HG03571 (cell line): ENCODE results near the gene PACSIN1.

ENCODE experiments used
- ATAC-seq: cut with Tn5 transposase; IDR thresholded peaks from one replicate; pipeline ENCODE4 v1.9.1; 2021; ENCODE audit not compliant: unreplicated experiment

PACSIN1 gene

GRCh38 chr6:34514112-34514511 is 48.2 kb downstream of the PACSIN1 start:
- no peak for ATAC-seq

GRCh38 chr6:34514593-34515472 is 49.0 kb downstream of the PACSIN1 start:
- ATAC-seq, result no peak

DNA sequence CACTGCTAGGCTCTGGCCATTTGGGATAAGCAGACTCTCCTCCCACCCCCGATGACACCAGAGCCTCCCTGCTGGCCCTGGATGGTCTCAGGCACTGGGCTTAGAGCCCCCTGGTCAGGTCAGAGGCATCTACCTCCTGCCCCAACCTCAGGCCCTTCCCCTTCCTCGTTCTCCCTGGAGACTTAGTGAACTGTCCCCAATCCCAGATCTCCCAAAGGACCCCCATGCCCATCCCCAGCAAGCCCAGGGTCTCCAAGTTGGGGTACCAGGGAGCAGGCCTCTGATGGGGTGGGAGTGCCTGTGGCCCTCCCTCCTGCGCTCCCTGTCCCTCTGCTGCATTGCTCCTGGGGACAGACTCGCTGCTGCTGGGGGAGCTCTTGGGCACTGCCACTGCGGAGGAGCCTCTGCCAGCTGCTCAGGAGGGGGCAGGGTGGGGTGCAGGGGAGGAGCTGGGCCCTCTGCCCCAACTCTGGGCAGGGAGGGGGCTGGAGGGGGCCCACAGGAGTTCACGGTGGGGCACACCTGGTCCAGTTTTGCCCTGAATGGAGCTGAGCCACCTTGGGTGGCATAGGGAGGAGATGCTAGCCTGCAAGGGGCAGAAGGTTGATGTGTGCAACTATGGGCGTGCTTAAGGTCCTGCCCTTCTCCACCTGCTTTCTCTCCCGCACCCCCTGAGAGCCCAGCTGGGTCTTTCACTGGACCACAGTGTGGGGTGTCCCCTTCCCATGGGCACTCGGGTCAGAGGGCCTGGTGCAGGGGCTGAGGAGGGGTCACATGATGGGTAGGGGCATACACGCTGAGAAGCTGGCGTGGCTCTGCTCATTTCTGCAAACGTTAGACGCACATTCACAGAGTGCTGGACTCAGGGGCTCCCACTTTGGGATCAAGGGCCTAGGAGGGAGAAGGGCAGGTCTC is 49.9 kb downstream of the PACSIN1 start:
- ATAC-seq, result no peak

- no peak for ATAC-seq
Measured at GRCh38 chr6:34516391-34517324, 50.8 kb downstream of the PACSIN1 start.

- no peak for ATAC-seq
Measured at GRCh38 chr6:34517461-34517881, 51.6 kb downstream of the PACSIN1 start.

- ATAC-seq, result no peak
Measured at GRCh38 chr6:34517966-34518365, 52.1 kb downstream of the PACSIN1 start.

DNA sequence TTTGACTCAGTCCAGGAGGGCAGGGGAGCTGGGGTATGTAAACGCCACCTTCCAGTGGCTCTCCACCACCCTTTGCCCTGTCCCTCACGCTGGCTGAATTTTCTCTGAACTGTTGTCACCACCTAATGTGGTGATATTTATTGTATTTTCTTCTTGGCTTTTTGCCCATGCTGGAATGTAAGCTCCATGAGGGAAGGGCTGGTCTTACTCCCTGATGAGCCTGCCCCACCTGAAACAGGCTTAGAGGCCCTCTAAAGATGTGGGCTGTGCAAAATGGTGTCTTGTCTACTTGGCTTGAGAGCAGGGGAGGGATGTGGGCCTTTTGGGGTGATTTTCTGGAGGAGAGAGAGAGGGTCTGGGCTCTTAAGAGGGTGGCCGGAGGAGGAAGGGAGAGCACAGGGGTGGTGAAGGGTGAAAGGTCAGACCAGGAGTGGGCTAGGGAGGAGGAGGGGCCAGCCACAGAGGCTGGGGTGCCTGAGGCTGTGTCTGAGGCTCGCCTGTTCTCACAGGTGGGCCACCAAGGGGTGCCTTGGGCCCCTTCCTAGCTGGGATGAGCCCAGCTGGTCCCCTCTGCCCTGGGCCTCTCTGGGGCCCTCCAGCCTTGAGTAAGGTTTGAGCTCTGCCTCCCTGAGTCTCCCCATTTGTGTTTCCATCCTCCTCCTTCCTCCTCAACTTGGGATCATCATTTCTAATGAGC is 52.9 kb downstream of the PACSIN1 start:
- ATAC-seq, result no peak

DNA sequence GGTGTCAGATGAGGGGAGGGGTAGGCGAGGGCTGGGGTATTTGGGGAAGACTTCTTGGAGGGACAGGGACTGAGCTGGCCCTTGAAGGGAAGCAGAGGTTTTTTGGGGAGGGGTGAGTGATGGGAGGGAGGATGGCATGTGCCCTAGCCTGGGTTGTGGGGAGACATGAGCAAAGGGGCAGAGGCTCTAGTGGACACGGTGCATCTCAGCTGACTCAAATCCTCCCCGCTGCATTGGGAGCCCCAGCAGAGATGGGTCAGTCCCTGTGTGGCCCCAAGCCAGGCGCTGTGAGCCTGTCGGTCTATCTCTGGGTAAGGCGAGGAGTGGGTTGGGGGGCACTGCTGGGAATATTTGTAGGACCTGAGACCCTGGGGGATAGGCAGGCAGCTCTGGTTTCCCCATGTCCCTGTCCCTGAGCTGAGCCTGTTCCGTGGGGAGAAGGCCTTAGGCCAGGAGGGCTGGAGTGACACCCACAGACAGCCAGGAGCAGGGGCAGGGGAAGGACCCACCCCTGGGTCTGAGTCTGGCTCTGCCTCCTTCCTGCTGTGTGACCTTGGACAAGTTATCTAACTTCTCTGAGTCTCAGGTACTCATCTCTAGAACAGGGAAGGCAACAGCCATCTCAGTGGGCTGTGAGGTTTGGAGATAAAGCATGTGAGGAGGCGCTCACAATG is 54.2 kb downstream of the PACSIN1 start:
- ATAC-seq, result no peak

GRCh38 chr6:34520645-34521462 is 55.0 kb downstream of the PACSIN1 start:
- ATAC-seq, result no peak

GRCh38 chr6:34521463-34522285 is 55.8 kb downstream of the PACSIN1 start:
- ATAC-seq, result no peak

GRCh38 chr6:34522761-34523160 is 56.9 kb downstream of the PACSIN1 start:
- ATAC-seq, result no peak

GRCh38 chr6:34523441-34524206 is 57.7 kb downstream of the PACSIN1 start:
- no peak for ATAC-seq

DNA sequence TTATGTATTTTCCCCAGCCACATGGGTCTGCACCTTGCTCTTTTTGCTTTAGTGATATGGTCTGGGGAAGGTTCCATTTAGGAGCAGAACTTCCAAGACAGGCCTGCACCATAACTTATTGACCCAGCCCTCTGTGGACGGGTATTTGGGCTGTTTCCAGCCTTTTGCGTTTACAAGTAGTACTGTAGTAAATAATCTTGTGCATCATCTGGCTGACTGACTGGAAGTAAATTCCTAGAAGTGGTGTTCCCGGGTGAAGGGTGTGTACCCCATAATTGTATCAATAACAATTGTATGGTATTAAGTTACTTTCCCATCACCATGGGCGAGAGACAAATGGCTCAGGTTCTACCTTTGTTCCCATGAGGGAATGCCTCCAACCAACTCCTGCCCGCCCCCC is 58.6 kb downstream of the PACSIN1 start:
- no peak for ATAC-seq

GRCh38 chr6:34524971-34525370 is 59.1 kb downstream of the PACSIN1 start:
- ATAC-seq, result no peak

GRCh38 chr6:34525431-34526175 is 59.7 kb downstream of the PACSIN1 start:
- no peak for ATAC-seq

- no peak for ATAC-seq
Measured at GRCh38 chr6:34526241-34526972, 60.5 kb downstream of the PACSIN1 start.
